HG02938 (cell line): ENCODE measurements around the gene ACAT2.
"Not testable (repeated sequence)": the region's sequence is repeated elsewhere in the genome, so short reads cannot be mapped to it uniquely, and the experiment has no call there.

Experiments
- ATAC-seq: cut with Tn5 transposase; IDR thresholded peaks from one replicate; pipeline ENCODE4 v1.9.1; 2021; ENCODE audit warnings: mild to moderate bottlenecking, moderate library complexity; ENCODE audit not compliant: unreplicated experiment

The ACAT2 gene

DNA sequence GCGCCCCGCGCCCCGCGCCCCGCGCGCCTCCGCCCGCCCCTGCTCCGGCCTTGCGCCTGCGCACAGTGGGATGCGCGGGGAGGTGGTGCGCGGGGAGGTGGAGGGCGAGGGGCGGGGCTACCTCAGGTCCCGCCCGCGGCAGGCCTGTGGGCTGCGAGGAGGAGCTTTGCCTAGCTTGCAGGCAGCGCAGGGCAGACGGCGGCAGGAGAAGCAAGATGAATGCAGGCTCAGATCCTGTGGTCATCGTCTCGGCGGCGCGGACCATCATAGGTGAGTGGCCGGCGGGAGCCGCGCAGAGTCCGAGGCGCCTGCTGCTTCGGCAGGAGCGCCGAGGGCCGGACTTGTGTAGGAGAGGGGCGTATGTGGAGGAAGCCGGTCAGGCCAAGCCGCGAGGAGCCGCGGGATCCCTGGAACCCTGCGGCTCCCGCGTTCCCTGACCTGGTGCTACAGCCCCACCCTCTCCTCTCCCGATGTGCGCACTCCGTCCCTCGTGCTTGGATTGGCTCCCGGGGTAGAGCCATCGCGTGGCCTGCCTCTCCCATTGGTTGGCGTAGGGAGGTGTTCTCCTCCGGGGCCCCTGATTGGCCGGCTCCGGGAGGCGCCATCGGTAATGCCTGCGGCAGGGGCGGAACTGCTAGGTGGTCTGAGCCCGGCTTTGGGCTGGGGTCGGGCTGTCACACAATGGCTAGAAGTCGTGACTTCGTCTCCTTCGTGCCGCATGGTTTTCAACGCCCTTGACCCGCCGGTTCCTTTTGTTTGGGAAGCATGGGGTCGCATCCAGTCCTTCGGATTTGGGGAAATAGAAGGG is at the start of gene ACAT2:
ACAT2 (plus strand) TSS at position 173 of the 808 bp plus-strand sequence; CDS start at position 216, 43 bp downstream.
- ATAC-seq = peak; percentile 97

DNA sequence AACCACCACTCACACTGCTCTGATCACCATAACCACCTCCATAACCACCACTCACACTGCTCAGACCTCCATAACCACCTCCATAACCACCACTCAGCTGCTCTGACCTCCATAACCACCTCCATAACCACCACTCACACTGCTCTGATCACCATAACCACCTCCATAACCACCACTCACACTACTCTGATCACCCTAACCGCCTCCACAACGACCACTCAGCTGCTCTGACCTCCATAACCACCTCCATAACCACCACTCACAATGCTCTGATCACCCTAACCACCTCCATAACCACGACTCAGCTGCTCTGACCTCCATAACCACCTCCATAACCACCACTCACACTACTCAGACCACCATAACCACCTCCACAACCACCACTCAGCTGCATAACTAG is 49.5 kb upstream of the ACAT2 start:
- ATAC-seq = not testable (repeated sequence)

DNA sequence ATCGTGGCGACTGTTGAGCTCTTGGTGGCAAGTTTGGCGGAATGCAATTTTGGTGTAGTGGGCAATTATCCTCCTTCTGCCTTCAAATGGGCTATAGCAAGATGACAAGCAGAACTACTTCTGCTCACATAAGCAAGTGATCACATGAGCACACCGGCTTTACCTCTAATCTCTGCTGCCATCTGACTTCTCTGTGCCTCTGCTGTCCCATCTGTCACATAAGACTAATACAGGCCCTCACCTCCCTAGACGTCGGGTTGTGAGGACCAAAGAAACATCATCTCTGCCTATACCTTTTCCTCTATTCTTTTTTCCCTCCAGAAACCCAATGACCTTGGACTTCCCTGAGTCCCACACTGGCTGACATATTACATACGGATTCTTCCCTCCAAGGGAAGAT is 47.9 kb upstream of the ACAT2 start:
- ATAC-seq = no peak

DNA sequence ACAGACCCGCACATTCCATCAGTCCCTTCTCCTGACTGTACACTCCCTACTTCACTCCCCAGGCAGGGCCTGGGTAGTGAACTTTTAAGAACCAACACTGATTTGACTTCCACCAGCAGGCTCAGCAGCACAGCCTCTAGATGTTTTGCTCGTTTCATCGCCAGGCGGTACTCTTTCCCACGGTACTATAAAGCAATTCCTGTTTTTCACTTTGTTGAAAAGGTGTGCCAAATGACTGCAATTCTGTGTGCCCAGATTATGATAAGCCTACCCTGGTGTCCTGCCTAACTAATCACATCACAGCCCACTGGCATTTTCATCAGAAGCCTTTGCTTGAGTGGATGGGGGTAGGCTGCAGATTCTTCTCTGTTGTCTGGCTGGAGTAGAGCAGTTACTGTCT is 47.4 kb upstream of the ACAT2 start:
- no peak for ATAC-seq

DNA sequence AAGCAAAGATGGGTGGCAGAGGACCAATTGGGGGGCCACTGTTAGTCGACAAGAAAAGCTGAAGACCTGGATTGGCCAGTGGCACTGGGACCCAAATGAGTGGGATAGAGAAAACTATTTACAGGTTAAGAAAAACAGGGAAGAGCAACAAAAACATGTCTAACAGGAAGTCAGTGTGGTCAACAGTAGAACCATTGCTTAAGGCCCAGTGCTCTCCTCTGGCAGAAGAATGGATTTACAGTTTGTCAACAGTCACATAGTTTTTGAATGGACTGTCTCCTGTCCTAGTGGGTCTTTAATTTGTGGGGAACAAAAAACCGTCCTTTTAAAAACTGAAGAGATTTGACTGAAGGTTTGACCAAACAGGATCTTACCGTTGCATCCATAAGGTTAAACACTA is 46.7 kb upstream of the ACAT2 start:
- ATAC-seq = no peak

DNA sequence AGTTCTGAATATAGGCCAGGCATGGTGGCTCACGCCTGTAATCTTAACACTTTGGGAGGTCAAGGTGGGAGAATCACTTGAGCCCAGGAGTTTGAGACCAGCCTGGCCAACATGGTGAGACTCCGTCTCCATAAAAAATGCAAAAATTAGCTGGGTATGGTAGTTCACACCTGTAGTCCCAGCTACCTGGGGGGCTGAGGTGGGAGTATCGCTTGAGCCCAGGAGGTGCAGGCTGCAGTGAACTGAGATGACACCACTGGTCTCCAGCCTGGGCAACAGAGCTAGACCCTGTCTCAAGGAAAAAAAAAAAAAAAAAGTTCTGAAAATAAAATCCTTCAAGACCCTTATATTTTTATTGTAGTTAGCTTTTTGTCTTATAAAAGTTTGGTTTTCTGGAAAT is 46.2 kb upstream of the ACAT2 start:
- ATAC-seq = no peak

DNA sequence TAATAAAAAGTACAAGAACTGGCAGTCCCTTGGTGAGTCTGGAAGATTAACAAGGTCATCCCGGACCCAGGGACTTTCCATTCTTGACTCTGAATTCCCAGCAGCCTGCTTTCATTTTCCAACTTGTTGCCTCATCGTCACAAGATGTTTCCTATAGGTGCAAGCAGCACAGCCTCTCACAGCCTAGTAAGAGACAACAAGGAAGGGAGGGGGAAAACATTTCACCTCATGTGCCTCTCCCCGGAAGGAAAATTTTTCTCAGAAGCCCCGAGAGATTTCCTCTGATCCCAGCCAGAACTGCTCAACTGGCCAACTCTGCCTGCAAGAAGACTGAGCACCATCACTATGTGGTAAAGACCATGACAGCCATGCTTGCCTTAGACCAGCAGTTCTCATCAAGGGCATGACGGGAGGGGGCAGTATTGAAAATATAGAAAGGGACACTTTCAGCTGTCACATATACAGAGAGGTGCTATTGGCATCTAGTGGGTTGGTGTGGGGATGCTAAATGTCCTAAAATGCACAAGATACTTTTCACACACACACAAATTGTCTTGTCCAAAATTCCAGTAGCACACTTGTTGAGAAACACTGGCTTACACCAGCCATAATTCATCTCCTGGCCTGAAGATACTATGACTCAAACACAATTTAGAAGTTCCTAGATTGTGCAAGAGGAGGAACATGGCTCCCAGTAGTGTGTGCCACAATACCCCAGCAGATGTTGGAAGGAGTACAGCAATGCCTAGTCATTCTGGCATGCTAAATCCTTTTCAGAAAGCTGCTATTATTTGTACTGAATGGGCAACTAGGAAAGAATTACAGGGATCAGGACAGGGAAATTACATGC is 45.4 kb upstream of the ACAT2 start:
- no peak for ATAC-seq

DNA sequence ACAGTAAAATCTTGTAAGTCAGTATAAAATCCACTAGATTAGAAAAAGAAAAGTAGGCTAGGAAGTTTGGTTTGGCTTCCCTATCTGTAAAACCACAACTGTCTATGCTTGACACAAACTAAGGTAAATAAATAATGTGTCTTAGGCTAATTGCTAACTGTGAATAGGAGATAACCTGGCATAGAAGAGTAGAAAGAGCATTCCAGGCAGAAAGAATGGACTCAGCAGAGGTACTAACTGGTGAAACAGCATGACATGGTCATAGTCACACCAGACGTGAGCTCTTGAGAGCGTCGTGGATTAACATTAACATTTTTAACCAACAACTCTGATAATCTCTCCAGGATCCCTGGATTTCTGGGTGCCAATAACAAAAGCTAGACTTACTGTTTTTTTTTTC is 43.2 kb upstream of the ACAT2 start:
- ATAC-seq = no peak

DNA sequence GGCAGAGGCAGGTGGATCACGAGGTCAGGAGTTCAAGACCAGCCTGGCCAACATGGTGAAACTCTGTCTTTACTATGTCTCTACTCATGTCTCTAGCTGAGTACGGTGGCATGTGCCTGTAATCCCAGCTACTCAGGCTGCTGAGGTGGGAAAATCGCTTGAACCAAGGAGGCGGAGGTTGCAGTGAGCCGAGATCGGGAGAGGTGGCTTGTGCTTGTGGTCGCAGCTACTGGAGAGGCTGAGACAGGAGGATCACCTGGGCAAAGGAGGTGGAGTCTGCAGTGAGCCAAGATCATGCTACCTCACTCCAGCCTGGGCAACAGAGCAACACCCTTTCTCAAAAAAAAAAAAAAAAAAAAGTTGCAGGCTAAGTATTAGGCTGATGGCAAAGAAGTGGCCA is 42.6 kb upstream of the ACAT2 start:
- ATAC-seq = no peak

DNA sequence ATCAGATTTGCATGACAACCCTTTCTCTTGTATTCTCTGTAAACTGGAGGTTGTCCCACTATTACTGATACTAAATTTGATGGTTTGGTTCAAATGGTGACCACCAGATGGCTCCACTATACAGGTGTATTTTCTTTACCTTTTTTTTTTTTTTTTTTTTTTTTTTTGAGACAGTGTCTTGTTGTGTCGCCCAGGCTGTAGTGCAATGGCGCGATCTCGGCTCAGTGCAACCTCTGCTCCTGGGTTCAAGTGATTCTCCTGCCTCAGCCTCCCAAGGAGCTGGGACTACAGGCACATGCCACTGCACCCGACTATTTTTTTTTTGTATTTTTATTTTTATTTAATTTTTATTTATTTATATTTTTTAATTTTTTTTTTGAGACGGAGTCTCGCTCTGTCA is 41.1 kb upstream of the ACAT2 start:
- ATAC-seq = no peak

DNA sequence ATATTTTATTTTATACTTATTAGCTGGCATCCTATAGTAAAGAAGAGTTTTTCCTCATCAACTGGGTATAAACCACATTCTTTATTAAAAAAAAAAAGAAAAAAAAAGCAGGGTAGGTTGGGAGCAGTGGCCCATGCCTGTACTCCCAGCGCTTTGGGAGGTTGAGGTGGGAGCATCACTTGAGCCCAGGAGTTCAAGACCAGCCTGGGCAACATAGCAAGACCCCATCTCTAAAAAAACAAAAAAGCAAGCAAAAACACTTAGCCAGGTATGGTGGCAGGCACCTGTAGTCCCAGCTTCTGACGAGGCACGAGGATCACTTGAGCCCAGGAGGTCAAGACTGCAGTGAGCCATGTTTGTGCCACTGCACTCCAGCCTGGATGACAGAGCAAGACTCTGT is 39.9 kb upstream of the ACAT2 start:
- ATAC-seq = not testable (repeated sequence)

DNA sequence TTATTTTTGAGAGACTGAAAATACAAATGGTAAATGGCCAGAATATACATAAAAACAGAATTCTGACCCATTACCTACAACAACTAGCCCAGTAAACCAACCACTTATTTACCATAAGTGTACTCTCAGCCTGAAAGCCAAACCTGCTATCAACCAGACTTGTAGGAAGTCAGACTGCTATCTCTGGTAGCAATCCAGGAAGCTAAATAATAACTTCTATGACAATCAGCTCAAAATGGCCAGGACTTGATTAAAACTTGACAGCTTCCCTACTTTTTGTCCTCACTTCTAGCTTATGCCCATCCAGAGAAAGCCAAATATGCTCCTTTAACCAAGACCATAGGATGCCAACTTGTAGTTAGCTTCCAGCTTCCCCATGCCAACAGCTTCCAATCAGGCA is 39.2 kb upstream of the ACAT2 start:
- ATAC-seq = no peak

DNA sequence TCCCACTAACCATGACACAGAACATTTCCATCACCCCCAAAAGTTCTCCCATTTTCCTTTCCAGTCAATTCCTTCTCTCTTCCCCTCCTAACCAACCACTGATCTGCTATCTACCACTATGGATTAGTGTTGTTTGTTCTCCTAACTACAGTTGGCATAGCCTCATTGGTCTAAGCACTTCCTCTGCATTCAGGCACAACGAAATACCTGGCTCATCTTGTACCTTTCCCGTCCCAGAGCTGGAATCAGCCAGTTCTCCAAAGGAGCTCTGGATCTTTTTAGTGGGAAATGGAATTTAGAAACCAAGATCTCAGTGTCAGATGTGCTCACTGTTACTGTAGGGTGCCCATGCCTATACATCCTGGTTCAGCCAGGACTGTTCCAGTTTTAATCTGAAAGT is 38.6 kb upstream of the ACAT2 start:
- no peak for ATAC-seq

DNA sequence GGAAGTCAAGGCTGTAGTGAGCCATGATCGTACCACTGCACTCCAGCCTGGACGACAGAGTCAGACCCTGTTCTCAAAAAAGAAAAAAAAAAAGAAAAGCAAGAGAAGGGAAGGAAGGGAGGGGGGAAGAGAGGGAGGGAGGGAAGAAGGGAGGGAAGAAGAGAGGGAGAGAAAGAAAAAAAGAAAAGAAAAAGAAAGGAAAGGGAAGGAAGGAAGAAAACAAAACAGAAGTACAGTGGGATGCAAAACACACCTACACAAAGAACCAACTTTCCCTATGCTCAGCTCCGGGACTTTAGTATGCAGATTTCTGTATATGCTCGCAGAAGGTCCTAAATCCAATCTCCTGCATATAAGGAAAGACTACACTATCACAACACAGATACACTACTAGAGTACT is 37.1 kb upstream of the ACAT2 start:
- ATAC-seq = no peak

DNA sequence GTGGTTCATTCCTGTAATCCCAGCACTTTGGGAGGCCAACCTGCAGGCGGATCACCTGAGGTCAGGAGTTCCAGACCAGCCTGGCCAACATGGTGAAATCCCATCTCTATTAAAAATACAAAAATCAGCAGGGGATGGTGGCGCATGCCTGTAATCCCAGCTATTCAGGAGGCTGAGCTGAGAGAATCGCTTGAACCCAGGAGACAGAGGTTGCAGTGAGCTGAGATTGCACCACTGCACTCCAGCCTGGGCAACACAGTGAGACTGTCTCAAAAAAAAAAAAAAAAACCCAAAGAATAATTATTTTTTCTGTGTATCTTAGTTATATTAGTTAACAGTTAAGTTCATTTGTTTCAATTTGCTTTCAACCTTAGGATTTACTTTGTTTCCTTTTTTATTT is 36.6 kb upstream of the ACAT2 start:
- not testable (repeated sequence) for ATAC-seq

DNA sequence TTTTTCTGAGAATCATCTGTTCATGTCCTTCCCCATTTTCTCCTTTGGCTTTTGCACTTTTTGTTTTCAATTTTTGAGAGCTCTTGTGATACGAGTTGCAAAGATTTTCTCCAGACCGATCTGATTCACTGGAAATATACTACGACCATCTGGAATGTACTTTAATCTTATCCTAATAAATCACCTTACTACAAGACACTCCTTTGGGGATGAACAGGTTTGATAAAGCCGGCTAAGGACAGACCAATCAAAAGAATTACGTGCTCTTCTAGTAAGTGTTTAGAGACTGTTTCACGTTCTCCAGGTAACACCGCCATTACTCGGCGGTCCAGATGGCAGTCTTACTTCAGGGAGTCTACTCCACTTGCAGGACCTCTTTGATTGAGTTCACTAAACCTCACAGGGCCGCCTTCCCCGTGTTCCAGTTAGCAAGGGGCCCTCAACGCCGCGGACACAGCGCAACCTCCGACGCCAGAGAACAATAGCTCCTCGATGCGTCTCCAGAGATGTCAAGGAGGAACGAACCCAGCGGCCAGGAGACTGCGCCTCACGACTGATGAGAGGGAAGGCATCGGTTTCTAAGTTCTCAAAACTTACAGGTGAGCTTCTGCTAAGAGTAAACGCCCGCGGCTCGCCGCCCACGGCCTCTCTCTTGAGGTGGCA is 35.5 kb upstream of the ACAT2 start:
- no peak for ATAC-seq

DNA sequence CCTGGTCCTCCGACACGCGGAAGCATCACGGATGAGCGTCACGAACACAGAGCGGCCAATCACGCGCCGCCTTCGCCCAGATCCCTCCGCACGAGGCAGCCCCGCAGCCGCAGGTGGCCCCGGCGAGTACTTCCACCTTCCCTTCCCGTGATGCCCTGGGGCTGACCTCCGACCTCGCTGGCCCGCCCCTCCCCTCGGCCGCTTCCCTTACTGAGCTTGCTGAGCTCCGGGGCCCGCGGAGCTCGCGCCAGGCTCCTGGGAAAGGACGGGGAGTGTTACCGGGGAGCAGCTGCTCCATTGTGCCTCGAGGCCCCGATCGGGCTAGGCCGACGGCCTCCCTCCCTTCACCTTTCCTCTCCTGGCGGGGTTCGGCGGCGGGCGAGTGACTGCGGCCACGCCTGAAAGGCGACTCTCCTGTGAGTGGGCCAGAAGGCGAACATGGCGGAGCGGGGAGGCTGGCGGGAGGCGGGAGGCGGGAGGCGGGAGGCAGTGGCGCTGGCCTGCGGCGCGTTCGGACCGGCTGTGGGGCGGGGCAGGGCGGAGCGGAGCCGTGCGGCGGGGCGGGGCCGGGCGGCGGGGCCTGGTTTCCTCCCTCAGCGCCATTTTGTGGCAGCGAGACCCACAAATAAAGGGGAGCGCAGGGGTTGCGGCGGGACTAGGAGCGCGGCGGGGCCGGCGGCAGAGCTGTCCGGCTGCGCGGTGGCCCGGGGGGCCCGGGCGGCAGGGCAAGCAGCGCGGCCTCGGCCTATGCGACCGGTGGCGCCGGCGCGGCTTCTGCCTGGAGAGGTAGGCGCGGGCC is 34.7 kb upstream of the ACAT2 start, which contains the start of gene WTAP:
WTAP (plus strand) TSS at position 589 of the 799 bp plus-strand sequence. CDS start 8,760 bp downstream, outside the sequence.
- peak; percentile 71 for ATAC-seq

DNA sequence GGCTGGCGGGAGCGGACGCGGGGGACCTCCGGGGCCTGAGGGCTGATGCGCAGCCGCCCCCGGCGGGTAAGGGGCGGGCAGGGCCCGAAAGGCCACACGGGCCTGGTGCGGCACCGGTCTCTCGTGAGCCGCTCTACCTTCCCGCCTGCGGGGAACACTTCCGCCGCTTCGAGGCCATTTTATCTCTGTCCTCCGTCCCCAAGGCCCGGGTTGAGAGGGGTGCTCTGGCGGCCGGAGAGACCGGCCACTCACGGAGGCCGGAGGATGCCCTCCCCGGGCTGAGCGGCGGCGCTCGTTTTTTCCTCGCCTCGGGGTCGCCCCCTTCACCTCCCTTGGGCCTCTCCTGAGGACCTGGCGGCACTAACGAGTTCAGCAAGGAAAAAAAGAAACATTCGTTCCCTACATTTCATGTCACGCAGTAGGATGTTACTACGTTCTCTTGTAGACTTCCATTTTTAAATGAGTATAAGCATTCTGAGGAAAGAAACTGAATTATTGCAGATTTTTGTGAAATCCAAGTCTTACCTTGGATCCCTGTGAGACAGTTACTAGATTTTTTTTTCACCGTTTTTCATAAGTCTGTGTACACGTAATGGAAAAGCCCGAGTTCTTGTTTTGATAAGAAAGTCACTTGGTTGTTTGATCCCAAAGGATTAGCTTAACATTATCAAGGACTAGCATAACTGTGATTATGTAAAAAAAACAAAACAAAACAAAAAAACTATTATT is 34.0 kb upstream of the ACAT2 start:
- peak; percentile 34 for ATAC-seq

DNA sequence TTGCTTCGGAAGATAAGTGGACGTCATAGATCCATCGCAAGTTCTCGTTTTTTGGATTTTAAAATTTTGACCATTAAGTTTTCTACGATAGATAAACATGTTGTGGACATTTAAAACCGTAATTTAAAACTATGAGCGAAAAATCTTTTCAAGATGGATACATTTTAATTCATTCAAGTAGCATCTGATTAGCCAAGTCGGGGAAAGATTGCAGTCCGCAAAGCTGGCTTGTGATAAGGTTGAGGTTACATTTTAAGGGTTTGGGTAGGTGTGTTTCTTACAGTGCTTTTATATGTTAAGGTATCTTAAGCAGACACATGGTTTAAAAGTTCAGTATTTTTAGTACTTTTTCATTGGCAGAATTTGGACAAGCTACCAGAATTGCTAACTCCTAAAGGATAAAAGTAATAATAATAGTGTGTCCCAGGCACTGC is 33.3 kb upstream of the ACAT2 start:
- ATAC-seq = no peak
